ENCODE results near the gene CPED1. TPM values are rescaled to one million over a fixed set of nuclear protein-coding genes. Genes with fewer than 3 reads are reported as not detected.

Gene CPED1
- total and polyA plus RNA-seq, 7 donors = 1.2 to 120 (median 79.6) TPM

DNA sequence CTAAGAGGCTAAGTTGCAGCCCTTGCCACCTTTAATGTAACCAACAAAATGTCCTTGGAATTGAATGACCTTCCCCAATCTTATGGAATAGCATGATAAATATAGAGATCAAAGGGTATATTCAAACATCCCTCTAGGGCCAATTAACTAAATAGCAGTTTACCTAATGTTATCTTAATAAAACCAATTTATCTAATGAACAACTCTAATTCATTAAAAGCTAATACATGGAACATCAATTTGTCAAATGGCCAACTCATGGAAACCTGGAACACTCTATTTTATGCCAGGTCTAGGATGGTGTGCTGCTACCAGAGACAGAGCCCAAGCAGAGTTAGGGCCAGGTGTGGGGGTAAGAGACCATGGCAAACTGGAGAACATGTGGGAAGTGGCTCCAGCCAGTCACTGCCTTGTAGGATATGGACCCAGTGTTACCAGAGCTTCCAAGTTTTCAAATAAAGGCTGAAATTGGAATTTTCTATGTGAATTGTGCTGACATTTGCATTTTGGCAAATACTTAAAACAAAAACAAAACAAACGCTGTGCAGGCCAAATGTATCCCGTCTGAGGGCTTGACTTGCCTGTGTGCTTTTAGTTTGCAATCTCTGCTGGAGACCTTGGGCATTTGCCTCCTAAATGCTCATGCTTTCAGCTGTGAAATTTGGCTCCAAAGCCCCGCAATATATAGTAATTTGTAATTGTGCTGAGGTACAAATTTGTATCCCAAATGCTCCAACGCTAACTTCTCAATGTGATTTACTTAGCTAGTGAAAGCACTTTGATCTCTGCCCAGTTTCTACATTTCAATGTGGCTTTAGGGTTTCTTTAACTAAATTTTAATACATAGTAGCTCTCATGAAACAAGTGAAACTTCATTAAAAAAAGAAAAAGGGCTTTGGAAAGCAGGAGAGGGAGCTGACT, 55.1 kb downstream of the CPED1 start:
- 82 to 84% methylated on average over 4 of the region's 4 CpGs for whole genome bisulfite sequencing, 2 donors
- H3K27me3 ChIP-seq = no peaks in the 10 kb centered on the region
- intact Hi-C loops (cut with DNase I) = no loop called here
- no peak overlapping the region for H3K27ac ChIP-seq
- H3K36me3 ChIP-seq = no peaks in the 10 kb centered on the region
- H3K9me3 ChIP-seq = no peaks in the 10 kb centered on the region
- H3K4me3 ChIP-seq = no peak overlapping the region
- H3K4me1 ChIP-seq = peaks cover 0 to 10% (median 3%) of the 10 kb centered on the region in 4 donors
- no peak for DNase-seq
- no peak for TF ChIP-seq EP300 (IDR thresholded peaks at IDR 0.05)

DNA sequence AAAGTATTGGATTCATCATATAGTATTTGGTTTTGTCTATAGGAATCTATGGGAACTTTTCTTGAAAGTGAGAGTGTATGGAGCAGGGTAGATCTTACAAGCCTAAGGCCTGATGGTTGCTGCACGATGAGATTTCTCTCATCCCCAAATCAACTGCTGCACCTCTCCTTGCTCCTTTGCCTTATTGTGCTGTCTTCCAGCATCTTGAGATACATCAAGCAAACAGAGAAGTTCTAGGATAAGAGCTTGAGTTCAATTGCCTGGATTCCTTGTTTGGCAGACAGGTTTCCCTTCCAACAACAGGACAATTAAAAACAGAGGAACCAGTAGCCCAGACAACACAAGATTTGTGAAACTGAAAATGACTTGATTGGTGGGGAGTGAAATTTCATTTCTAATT, 56.6 kb downstream of the CPED1 start:
- Histone ChIP-seq H3K27me3 (no peaks in the 10 kb centered on the region), H3K36me3 (no peaks in the 10 kb centered on the region), H3K9me3 (no peaks in the 10 kb centered on the region), H3K4me3 (no peak overlapping the region), H3K27ac (no peak overlapping the region), H3K4me1 (peaks cover 0 to 22% (median 12%) of the 10 kb centered on the region in 4 donors)
- whole genome bisulfite sequencing, 2 donors = 81 to 86% methylated on average over 1 of the region's 1 CpG
- intact Hi-C loops (cut with DNase I) = no loop called here
- no peak for DNase-seq
- TF ChIP-seq POLR2AphosphoS5 (IDR thresholded peaks at IDR 0.05) (no peak), EP300 (IDR thresholded peaks at IDR 0.05) (no peak), POLR2A (IDR thresholded peaks at IDR 0.05) (no peak)
- TF ChIP-seq, protein P1, sequence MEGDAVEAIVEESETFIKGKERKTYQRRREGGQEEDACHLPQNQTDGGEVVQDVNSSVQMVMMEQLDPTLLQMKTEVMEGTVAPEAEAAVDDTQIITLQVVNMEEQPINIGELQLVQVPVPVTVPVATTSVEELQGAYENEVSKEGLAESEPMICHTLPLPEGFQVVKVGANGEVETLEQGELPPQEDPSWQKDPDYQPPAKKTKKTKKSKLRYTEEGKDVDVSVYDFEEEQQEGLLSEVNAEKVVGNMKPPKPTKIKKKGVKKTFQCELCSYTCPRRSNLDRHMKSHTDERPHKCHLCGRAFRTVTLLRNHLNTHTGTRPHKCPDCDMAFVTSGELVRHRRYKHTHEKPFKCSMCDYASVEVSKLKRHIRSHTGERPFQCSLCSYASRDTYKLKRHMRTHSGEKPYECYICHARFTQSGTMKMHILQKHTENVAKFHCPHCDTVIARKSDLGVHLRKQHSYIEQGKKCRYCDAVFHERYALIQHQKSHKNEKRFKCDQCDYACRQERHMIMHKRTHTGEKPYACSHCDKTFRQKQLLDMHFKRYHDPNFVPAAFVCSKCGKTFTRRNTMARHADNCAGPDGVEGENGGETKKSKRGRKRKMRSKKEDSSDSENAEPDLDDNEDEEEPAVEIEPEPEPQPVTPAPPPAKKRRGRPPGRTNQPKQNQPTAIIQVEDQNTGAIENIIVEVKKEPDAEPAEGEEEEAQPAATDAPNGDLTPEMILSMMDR (IDR thresholded peaks at IDR 0.05) = no peak

DNA sequence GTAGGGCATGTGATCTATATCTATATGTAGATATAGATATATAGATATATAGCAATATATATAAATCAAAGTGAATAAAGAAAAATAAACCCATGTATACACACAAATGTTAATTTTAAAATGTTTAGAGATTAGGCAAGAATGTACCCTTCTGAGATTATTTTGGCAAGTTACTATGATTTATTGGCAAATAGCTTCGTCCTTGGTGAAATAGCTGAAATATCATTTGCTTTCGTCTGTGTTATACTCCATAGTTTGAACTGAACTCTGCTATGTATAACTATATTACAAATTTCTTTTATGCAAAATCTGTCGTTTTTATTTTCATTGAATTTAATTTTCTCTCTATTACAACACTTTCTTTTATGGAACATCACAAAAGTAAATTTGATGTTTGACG, 57.5 kb downstream of the CPED1 start:
- Histone ChIP-seq H3K9me3 (no peaks in the 10 kb centered on the region), H3K4me3 (no peak overlapping the region), H3K4me1 (peaks cover 0 to 22% (median 11%) of the 10 kb centered on the region in 4 donors), H3K27me3 (no peaks in the 10 kb centered on the region), H3K36me3 (no peaks in the 10 kb centered on the region), H3K27ac (no peak overlapping the region)
- TF ChIP-seq POLR2A (IDR thresholded peaks at IDR 0.05) = no peak
- no peak for TF ChIP-seq EP300 (IDR thresholded peaks at IDR 0.05)
- TF ChIP-seq, protein P1 (IDR thresholded peaks at IDR 0.05) = no peak
- TF ChIP-seq POLR2AphosphoS5 (IDR thresholded peaks at IDR 0.05) = no peak
- DNase-seq = no peak
- WGBS, 2 donors = 81 to 88% methylated on average over 4 of the region's 4 CpGs
- intact Hi-C loops (cut with DNase I) = no loop called here

- no peak for DNase-seq
- WGBS, 2 donors = 83 to 84% methylated on average over 2 of the region's 2 CpGs
- H3K4me3 ChIP-seq = no peak overlapping the region
- H3K27ac ChIP-seq = no peak overlapping the region
- intact Hi-C loops (cut with DNase I) = no loop called here
- no peaks in the 10 kb centered on the region for H3K9me3 ChIP-seq
- no peaks in the 10 kb centered on the region for H3K36me3 ChIP-seq
- no peaks in the 10 kb centered on the region for H3K27me3 ChIP-seq
- H3K4me1 ChIP-seq = peaks cover 0 to 13% (median 10%) of the 10 kb centered on the region in 4 donors
- TF ChIP-seq EP300 (IDR thresholded peaks at IDR 0.05) = no peak
- TF ChIP-seq POLR2AphosphoS5 (IDR thresholded peaks at IDR 0.05) = no peak
- TF ChIP-seq, protein P1 (IDR thresholded peaks at IDR 0.05) = no peak
- no peak for TF ChIP-seq POLR2A (IDR thresholded peaks at IDR 0.05)
Measured at GRCh38 chr7:121046893-121047468, 58.5 kb downstream of the CPED1 start.

- Histone ChIP-seq H3K4me3 (no peak overlapping the region), H3K36me3 (no peaks in the 10 kb centered on the region), H3K27ac (no peak overlapping the region), H3K9me3 (no peaks in the 10 kb centered on the region), H3K27me3 (no peaks in the 10 kb centered on the region), H3K4me1 (peaks cover 0 to 13% (median 9%) of the 10 kb centered on the region in 4 donors)
- intact Hi-C loops (cut with DNase I) = no loop called here
- WGBS, 2 donors = 61 to 67% methylated on average over 4 of the region's 4 CpGs
- no peak for DNase-seq
- TF ChIP-seq, protein P1 (IDR thresholded peaks at IDR 0.05) = no peak
- no peak for TF ChIP-seq POLR2AphosphoS5 (IDR thresholded peaks at IDR 0.05)
- TF ChIP-seq EP300 (IDR thresholded peaks at IDR 0.05) = no peak
- no peak for TF ChIP-seq POLR2A (IDR thresholded peaks at IDR 0.05)
Measured at GRCh38 chr7:121048195-121048594, 59.7 kb downstream of the CPED1 start.
